ENCODE data around the gene TSPAN13. TPM values are rescaled to one million over a fixed set of nuclear protein-coding genes. Genes with fewer than 3 reads are reported as not detected.

The TSPAN13 gene
- total and polyA plus RNA-seq, 2 of the 8 experiments (the other 6 are each of a cell fraction or from before 2014, with no cell fraction given) = 15.3 to 28.1 TPM

DNA sequence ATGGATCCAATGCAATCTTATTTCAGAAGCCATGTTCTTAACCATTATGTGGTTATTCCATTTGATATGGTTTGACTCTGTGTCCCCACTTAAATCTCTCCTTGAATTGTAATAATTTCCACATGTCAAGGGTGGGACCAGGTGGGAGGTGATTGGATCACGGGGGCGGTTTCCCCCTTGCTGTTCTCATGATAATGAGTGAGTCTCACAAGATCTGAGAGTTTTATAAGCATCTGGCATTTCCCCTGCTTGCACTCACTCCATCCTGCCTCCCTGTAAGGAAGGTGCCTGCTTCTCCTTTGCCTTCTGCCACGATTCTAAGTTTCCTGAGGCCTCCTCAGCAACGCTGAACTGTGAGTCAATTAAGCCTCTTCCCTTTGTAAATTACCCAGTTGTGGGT is 32.0 kb upstream of the TSPAN13 start:
- no peak overlapping the region for H3K4me3 ChIP-seq (ENCODE audit: extremely low read depth in 1 of 4, insufficient read depth in 2 of 4, low read depth in 3 of 4, low read length in 4 of 4)
- H3K9ac ChIP-seq (replicated peaks in 1 of 4; ENCODE audit: extremely low read depth in 1 of 4, low read depth in 3 of 4, low read length in 3 of 4) = no peak overlapping the region
- H3K4me1 ChIP-seq (replicated peaks in 1 of 4; ENCODE audit: control insufficient read depth in 3 of 4, insufficient read depth in 4 of 4, low read length in 3 of 4) = no peaks in the 10 kb centered on the region
- no peak overlapping the region for H3K23ac ChIP-seq (ENCODE audit: insufficient read length)
- H3K18ac ChIP-seq (ENCODE audit: extremely low read depth, low read length) = no peak overlapping the region
- no peak overlapping the region for H2BK20ac ChIP-seq (ENCODE audit: low read length)
- H2BK120ac ChIP-seq (replicated peaks; ENCODE audit: low read depth, low read length) = no peak overlapping the region
- no peak overlapping the region for H3K27ac ChIP-seq (ENCODE audit: low read depth, low read length)
- H2BK5ac ChIP-seq (ENCODE audit: low read depth, low read length) = no peak overlapping the region
- CTCF ChIA-PET (ENCODE audit: partially characterized antibody) = interaction anchor here (0.7 to 1.4 kb wide), 2 partner anchors 14 to 62 kb away, joined by 3 read pairs; no protein-coding TSS in a partner anchor
- no peak overlapping the region for H3K14ac ChIP-seq (ENCODE audit: insufficient read length)
- WGBS, 2 experiments (ENCODE audit: extremely low coverage in 1 of 2, insufficient coverage in 1 of 2, insufficient read length in 1 of 2, insufficient replicate concordance in 2 of 2, low coverage in 1 of 2, low lambda C conversion rate in 2 of 2, missing lambda C conversion rate in 1 of 2) = 78% methylated on average over 4 of the region's 4 CpGs; no CpG with 5 or more reads in 1 of the 2 experiments
- POLR2A ChIA-PET (ENCODE audit: partially characterized antibody) = interaction anchor here (0.9 kb wide), 1 partner anchor 12 kb away, joined by 6 read pairs; no protein-coding TSS in a partner anchor
- H4K5ac ChIP-seq (ENCODE audit: insufficient read length, low read depth, low read length) = no peak overlapping the region
- H2BK15ac ChIP-seq (ENCODE audit: low read length) = no peak overlapping the region
- no peaks in the 10 kb centered on the region for H3K79me1 ChIP-seq (ENCODE audit: low read depth, low read length)
- H3K4me2 ChIP-seq (ENCODE audit: insufficient read depth in 1 of 2, low read depth in 2 of 2, low read length in 2 of 2) = no peak overlapping the region
- H4K91ac ChIP-seq (replicated peaks; ENCODE audit: insufficient read length, low read length) = no peak overlapping the region
- H2BK12ac ChIP-seq (ENCODE audit: low read depth, low read length) = no peak overlapping the region
- no peaks in the 10 kb centered on the region for H3K9me3 ChIP-seq (ENCODE audit: insufficient read depth in 2 of 2, low read depth in 1 of 2, low read length in 1 of 2)
- no peak overlapping the region for H2AFZ ChIP-seq (ENCODE audit: low read length)
- no peak for FAIRE-seq
- no peaks in the 10 kb centered on the region for H3K27me3 ChIP-seq (replicated peaks in 1 of 4; ENCODE audit: control insufficient read depth in 3 of 4, extremely low read depth in 1 of 4, insufficient read depth in 3 of 4, low read length in 3 of 4)
- no peak for DNase-seq (ENCODE audit: low read depth in 1 of 2, low spot score in 2 of 2)
- no peaks in the 10 kb centered on the region for H4K20me1 ChIP-seq (replicated peaks in 1 of 2; ENCODE audit: control insufficient read depth in 1 of 2, insufficient read depth in 2 of 2, low read length in 2 of 2)
- H3K23me2 ChIP-seq (ENCODE audit: low read depth, low read length) = no peaks in the 10 kb centered on the region
- no peak overlapping the region for H3K56ac ChIP-seq (replicated peaks; ENCODE audit: insufficient read length, low read depth, low read length)
- no peak overlapping the region for H4K8ac ChIP-seq (ENCODE audit: extremely low read depth, insufficient read depth, low read length)
- no peaks in the 10 kb centered on the region for H3K79me2 ChIP-seq (ENCODE audit: control insufficient read depth in 1 of 2, insufficient read depth in 2 of 2, low read length in 2 of 2)
- H3K4ac ChIP-seq (replicated peaks; ENCODE audit: insufficient read length, low read depth, low read length) = no peak overlapping the region
- H3K36me3 ChIP-seq (ENCODE audit: control insufficient read depth in 2 of 4, insufficient read depth in 4 of 4, low read length in 3 of 4) = no peaks in the 10 kb centered on the region; a peak in 1 of 8 replicates
- H2AK5ac ChIP-seq (ENCODE audit: low read depth, low read length) = no peak overlapping the region
